ENCODE measurements around the gene ZNF232. TPM values are rescaled to one million over a fixed set of nuclear protein-coding genes. Genes with fewer than 3 reads are reported as not detected.

ZNF232 gene
- total and polyA plus RNA-seq, 2 of the 13 experiments (the other 11 are each of a cell fraction or from before 2014, with no cell fraction given), result 7.8 to 28.7 TPM

DNA sequence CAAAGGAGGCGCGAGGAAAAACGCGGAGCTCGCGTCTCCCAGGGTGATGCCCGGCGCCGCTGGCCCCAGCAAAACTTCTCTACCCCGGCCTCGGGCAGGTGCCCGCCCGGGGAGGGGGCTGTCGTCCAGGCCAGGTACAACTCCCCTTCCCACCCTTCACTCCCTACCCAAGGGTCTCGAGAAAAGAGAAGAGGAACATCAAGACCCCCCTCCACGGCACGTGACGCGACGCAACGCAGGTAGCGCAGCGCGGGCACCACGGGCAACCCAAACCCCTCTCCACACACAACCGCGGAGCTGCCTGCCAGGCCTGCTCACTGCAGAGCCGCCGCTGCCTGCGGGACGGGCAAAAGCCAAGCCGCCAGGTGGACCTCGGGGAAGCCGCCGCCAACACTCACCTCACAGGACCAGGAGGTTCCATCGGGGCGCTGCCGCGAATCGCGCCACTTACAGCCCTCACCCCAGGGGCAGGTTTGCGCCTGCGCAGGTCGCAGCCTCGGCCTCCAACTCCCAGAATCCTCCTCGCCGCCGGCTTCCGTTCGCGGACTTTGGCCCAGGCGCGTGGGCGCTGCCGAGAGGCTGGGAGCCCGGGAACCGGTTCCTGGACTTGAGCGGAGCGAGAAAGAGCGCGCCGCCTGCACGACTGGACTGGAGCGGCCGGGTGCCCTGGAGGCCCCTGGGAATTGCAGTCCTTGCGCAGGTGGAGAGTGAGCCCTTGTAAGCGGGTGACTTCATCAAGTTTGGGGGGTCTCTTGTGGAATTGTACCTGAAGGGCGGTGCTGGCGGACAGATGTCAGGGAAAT is at the start of gene ZNF232 (continued):
- TF ChIP-seq, protein P1, sequence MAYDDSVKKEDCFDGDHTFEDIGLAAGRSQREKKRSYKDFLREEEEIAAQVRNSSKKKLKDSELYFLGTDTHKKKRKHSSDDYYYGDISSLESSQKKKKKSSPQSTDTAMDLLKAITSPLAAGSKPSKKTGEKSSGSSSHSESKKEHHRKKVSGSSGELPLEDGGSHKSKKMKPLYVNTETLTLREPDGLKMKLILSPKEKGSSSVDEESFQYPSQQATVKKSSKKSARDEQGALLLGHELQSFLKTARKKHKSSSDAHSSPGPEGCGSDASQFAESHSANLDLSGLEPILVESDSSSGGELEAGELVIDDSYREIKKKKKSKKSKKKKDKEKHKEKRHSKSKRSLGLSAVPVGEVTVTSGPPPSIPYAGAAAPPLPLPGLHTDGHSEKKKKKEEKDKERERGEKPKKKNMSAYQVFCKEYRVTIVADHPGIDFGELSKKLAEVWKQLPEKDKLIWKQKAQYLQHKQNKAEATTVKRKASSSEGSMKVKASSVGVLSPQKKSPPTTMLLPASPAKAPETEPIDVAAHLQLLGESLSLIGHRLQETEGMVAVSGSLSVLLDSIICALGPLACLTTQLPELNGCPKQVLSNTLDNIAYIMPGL (CRISPR knock-in tag; IDR thresholded peaks at IDR 0.05; ENCODE audit: borderline replicate concordance in 1 of 2, low read depth in 1 of 2), result peak; percentile 72 to 84; a peak in 3 of 4 replicates
- TF ChIP-seq FOSL1 (CRISPR knock-in tag; IDR thresholded peaks at IDR 0.05; ENCODE audit: borderline replicate concordance) (no peak; the same call in 1 of the 2 replicates), TOE1 (CRISPR knock-in tag; IDR thresholded peaks at IDR 0.05) (no peak), PHF8 (CRISPR knock-in tag; IDR thresholded peaks at IDR 0.05) (peak; percentile 92), TOPORS (CRISPR knock-in tag; IDR thresholded peaks at IDR 0.05) (no peak), KAT2B (IDR thresholded peaks at IDR 0.05; ENCODE audit: borderline replicate concordance, low read depth, low read length) (no peak), NFE2 (CRISPR knock-in tag; IDR thresholded peaks at IDR 0.05) (no peak), ZKSCAN1 (IDR thresholded peaks at IDR 0.05; ENCODE audit: low read length) (no peak), ZNF12 (CRISPR knock-in tag; IDR thresholded peaks at IDR 0.05) (no peak), ELF4 (CRISPR knock-in tag; IDR thresholded peaks at IDR 0.05; ENCODE audit: borderline replicate concordance) (0 out of 2 replicates have a peak, but pooled peaks have one; percentile 70), KLF9 (CRISPR knock-in tag; IDR thresholded peaks at IDR 0.05; ENCODE audit: low read depth) (no peak), SMC3 (IDR thresholded peaks at IDR 0.05; ENCODE audit: low read length) (no peak), NR2F6 (IDR thresholded peaks at IDR 0.05) (no peak), NR2F6 (CRISPR knock-in tag; IDR thresholded peaks at IDR 0.05) (no peak; the same call in 1 of the 2 replicates), ZNF563 (CRISPR knock-in tag; IDR thresholded peaks at IDR 0.05) (peak; percentile 75; the same call in 1 of the 2 replicates), CEBPB (IDR thresholded peaks at IDR 0.05; ENCODE audit: borderline replicate concordance, low read depth, low read length) (no peak), GATAD2A (CRISPR knock-in tag; IDR thresholded peaks at IDR 0.05) (peak; percentile 45; the same call in 1 of the 2 replicates)
- TF ChIP-seq, protein P2, sequence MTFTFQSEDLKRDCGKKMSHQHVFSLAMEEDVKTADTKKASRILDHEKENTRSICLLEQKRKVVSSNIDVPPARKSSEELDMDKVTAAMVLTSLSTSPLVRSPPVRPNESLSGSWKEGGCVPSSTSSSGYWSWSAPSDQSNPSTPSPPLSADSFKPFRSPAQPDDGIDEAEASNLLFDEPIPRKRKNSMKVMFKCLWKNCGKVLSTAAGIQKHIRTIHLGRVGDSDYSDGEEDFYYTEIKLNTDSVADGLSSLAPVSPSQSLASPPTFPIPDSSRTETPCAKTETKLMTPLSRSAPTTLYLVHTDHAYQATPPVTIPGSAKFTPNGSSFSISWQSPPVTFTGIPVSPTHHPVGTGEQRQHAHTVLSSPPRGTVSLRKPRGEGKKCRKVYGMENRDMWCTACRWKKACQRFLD (CRISPR knock-in tag; IDR thresholded peaks at IDR 0.05; ENCODE audit: borderline replicate concordance), result no peak
- TF ChIP-seq, protein P3, sequence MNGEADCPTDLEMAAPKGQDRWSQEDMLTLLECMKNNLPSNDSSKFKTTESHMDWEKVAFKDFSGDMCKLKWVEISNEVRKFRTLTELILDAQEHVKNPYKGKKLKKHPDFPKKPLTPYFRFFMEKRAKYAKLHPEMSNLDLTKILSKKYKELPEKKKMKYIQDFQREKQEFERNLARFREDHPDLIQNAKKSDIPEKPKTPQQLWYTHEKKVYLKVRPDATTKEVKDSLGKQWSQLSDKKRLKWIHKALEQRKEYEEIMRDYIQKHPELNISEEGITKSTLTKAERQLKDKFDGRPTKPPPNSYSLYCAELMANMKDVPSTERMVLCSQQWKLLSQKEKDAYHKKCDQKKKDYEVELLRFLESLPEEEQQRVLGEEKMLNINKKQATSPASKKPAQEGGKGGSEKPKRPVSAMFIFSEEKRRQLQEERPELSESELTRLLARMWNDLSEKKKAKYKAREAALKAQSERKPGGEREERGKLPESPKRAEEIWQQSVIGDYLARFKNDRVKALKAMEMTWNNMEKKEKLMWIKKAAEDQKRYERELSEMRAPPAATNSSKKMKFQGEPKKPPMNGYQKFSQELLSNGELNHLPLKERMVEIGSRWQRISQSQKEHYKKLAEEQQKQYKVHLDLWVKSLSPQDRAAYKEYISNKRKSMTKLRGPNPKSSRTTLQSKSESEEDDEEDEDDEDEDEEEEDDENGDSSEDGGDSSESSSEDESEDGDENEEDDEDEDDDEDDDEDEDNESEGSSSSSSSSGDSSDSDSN (CRISPR knock-in tag; IDR thresholded peaks at IDR 0.05), result peak; percentile 91
- TF ChIP-seq, protein P4, sequence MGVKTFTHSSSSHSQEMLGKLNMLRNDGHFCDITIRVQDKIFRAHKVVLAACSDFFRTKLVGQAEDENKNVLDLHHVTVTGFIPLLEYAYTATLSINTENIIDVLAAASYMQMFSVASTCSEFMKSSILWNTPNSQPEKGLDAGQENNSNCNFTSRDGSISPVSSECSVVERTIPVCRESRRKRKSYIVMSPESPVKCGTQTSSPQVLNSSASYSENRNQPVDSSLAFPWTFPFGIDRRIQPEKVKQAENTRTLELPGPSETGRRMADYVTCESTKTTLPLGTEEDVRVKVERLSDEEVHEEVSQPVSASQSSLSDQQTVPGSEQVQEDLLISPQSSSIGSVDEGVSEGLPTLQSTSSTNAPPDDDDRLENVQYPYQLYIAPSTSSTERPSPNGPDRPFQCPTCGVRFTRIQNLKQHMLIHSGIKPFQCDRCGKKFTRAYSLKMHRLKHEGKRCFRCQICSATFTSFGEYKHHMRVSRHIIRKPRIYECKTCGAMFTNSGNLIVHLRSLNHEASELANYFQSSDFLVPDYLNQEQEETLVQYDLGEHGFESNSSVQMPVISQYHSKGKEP (CRISPR knock-in tag; IDR thresholded peaks at IDR 0.05), result no peak
- TF ChIP-seq, protein P5, sequence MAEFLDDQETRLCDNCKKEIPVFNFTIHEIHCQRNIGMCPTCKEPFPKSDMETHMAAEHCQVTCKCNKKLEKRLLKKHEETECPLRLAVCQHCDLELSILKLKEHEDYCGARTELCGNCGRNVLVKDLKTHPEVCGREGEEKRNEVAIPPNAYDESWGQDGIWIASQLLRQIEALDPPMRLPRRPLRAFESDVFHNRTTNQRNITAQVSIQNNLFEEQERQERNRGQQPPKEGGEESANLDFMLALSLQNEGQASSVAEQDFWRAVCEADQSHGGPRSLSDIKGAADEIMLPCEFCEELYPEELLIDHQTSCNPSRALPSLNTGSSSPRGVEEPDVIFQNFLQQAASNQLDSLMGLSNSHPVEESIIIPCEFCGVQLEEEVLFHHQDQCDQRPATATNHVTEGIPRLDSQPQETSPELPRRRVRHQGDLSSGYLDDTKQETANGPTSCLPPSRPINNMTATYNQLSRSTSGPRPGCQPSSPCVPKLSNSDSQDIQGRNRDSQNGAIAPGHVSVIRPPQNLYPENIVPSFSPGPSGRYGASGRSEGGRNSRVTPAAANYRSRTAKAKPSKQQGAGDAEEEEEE (CRISPR knock-in tag; IDR thresholded peaks at IDR 0.05; ENCODE audit: borderline replicate concordance), result peak; percentile 44; the same call in 1 of the 2 replicates
